ENCODE data around the gene ECSIT.

GRCh38 chr19:11549386-11549953 lies 20.5 kb upstream of the ECSIT start:
- TF ChIP-seq, protein P1, sequence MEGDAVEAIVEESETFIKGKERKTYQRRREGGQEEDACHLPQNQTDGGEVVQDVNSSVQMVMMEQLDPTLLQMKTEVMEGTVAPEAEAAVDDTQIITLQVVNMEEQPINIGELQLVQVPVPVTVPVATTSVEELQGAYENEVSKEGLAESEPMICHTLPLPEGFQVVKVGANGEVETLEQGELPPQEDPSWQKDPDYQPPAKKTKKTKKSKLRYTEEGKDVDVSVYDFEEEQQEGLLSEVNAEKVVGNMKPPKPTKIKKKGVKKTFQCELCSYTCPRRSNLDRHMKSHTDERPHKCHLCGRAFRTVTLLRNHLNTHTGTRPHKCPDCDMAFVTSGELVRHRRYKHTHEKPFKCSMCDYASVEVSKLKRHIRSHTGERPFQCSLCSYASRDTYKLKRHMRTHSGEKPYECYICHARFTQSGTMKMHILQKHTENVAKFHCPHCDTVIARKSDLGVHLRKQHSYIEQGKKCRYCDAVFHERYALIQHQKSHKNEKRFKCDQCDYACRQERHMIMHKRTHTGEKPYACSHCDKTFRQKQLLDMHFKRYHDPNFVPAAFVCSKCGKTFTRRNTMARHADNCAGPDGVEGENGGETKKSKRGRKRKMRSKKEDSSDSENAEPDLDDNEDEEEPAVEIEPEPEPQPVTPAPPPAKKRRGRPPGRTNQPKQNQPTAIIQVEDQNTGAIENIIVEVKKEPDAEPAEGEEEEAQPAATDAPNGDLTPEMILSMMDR (IDR thresholded peaks at IDR 0.05) = no peak
- TF ChIP-seq POLR2A (IDR thresholded peaks at IDR 0.05) = no peak

Data from adrenal gland (tissue), 5 donors.